H1 (cell line): ENCODE measurements around the gene DENND1A. TPM values are rescaled to one million over a fixed set of nuclear protein-coding genes. Genes with fewer than 3 reads are reported as not detected.

Source experiments
- CTCF ChIA-PET: fragments of 300-600 bp; sonication (Branson Sonifier 250); formaldehyde crosslinking; loops from one replicate; lab custom pipeline; 2021; ENCODE audit not compliant: partially characterized antibody; lab: Charles Lee
- POLR2A ChIA-PET: fragments of 300-600 bp; sonication (Branson Sonifier 250); formaldehyde crosslinking; loops from one replicate; lab custom pipeline; 2021; ENCODE audit warnings: inconsistent platforms; ENCODE audit not compliant: partially characterized antibody; lab: Charles Lee
- DNase-seq, 2 experiments: peaks; one replicate each; pipeline versions ENCODE4 v3.0.0 to v3.0.0-alpha.2; 2010 to 2022; ENCODE audit warnings: low spot score in 2 of 2, low read depth in 1 of 2, mixed read lengths in 1 of 2
- FAIRE-seq: peaks from 2 replicates; lab custom pipeline; 2011; peaks lifted over from hg19 to GRCh38; lab: Jason Lieb, UNC
- H2AFZ ChIP-seq: 2 replicates; pipeline ENCODE4 v1.8.1; 2012; ENCODE audit warnings: low read length, inconsistent platforms
- H2AK5ac ChIP-seq: 2 replicates; pipeline ENCODE4 v1.6.1; 2013; ENCODE audit warnings: low read depth, low read length
- H2BK120ac ChIP-seq: replicated peaks from 2 replicates; pipeline ENCODE3; 2013; ENCODE audit warnings: low read depth, low read length, inconsistent platforms
- H2BK12ac ChIP-seq: 2 replicates; pipeline ENCODE4 v1.6.1; 2013; ENCODE audit warnings: low read depth, low read length
- H2BK15ac ChIP-seq: 2 replicates; pipeline ENCODE4 v1.6.1; 2013; ENCODE audit warnings: low read length
- H2BK20ac ChIP-seq: 2 replicates; pipeline ENCODE4 v1.6.1; 2013; ENCODE audit warnings: low read length
- H2BK5ac ChIP-seq: 2 replicates; pipeline ENCODE4 v1.6.1; 2013; ENCODE audit warnings: low read depth, low read length
- H3K14ac ChIP-seq: 2 replicates; pipeline ENCODE4 v1.6.1; 2013; ENCODE audit warnings: inconsistent platforms; ENCODE audit not compliant: insufficient read length
- H3K18ac ChIP-seq: 2 replicates; pipeline ENCODE4 v1.6.1; 2013; ENCODE audit warnings: low read length; ENCODE audit errors: extremely low read depth
- H3K23ac ChIP-seq: 2 replicates; pipeline ENCODE4 v1.6.1; 2013; ENCODE audit warnings: inconsistent platforms; ENCODE audit not compliant: insufficient read length
- H3K23me2 ChIP-seq: 2 replicates; pipeline ENCODE4 v1.6.1; 2013; ENCODE audit warnings: low read depth, low read length
- H3K27ac ChIP-seq: 2 replicates; pipeline ENCODE4 v1.6.1; 2011; ENCODE audit warnings: low read depth, low read length, inconsistent platforms
- H3K27me3 ChIP-seq, 4 experiments: replicated peaks in 1 of 4; 1 replicate in 1 of 4; 2 replicates in 3 of 4; pipeline versions ENCODE4 v1.6.1 to v1.8.1; 2011 to 2013; ENCODE audit warnings: low read length in 3 of 4, mild to moderate bottlenecking in 3 of 4, inconsistent platforms in 2 of 4, mixed read lengths in 2 of 4, moderate library complexity in 1 of 4; ENCODE audit not compliant: control insufficient read depth in 3 of 4, insufficient read depth in 3 of 4; ENCODE audit errors: extremely low read depth in 1 of 4
- H3K36me3 ChIP-seq, 4 experiments: 2 replicates each; pipeline versions ENCODE4 v1.6.1 to v1.8.1; 2011 to 2013; ENCODE audit warnings: mild to moderate bottlenecking in 4 of 4, low read length in 3 of 4, moderate library complexity in 2 of 4, control low read depth in 1 of 4, inconsistent platforms in 1 of 4; ENCODE audit not compliant: insufficient read depth in 4 of 4, control insufficient read depth in 2 of 4
- H3K4ac ChIP-seq: replicated peaks from 2 replicates; pipeline ENCODE3; 2013; ENCODE audit warnings: low read length, low read depth, mixed read lengths, inconsistent platforms; ENCODE audit not compliant: insufficient read length
- H3K4me1 ChIP-seq, 4 experiments: replicated peaks in 1 of 4; 1 replicate in 1 of 4; 2 replicates in 3 of 4; pipeline versions ENCODE4 v1.6.1 to v1.8.1; 2011 to 2013; ENCODE audit warnings: low read length in 3 of 4, inconsistent platforms in 2 of 4, mixed read lengths in 1 of 4; ENCODE audit not compliant: insufficient read depth in 4 of 4, control insufficient read depth in 3 of 4
- H3K4me2 ChIP-seq, 2 experiments: 2 replicates each; pipeline versions ENCODE4 v1.6.1 to v1.8.1; 2011 to 2013; ENCODE audit warnings: low read depth in 2 of 2, low read length in 2 of 2, control low read depth in 1 of 2, inconsistent platforms in 1 of 2, mild to moderate bottlenecking in 1 of 2; ENCODE audit not compliant: insufficient read depth in 1 of 2
- H3K4me3 ChIP-seq, 4 experiments: fragments of 200-600, 300-600 bp in 1 of 4; sonication (generic), shearing (Covaris generic), sonication (Bioruptor Twin) in 1 of 4; 2 replicates each; pipeline versions ENCODE4 v1.5.1 to v1.8.1; 2011 to 2016; ENCODE audit warnings: low read length in 4 of 4, low read depth in 3 of 4, control low read depth in 2 of 4, inconsistent platforms in 2 of 4, mild to moderate bottlenecking in 2 of 4, mixed read lengths in 1 of 4, moderate library complexity in 1 of 4; ENCODE audit not compliant: insufficient read depth in 2 of 4; ENCODE audit errors: extremely low read depth in 1 of 4
- H3K56ac ChIP-seq: replicated peaks from 2 replicates; pipeline ENCODE3; 2013; ENCODE audit warnings: low read depth, mild to moderate bottlenecking, mixed read lengths, low read length, inconsistent platforms; ENCODE audit not compliant: insufficient read length
- H3K79me1 ChIP-seq: 2 replicates; pipeline ENCODE4 v1.6.1; 2013; ENCODE audit warnings: low read depth, low read length, control low read depth
- H3K79me2 ChIP-seq, 2 experiments: 2 replicates each; pipeline versions ENCODE4 v1.6.1 to v1.8.1; 2012 to 2013; ENCODE audit warnings: low read length in 2 of 2, mild to moderate bottlenecking in 2 of 2, inconsistent platforms in 1 of 2; ENCODE audit not compliant: insufficient read depth in 2 of 2, control insufficient read depth in 1 of 2
- H3K9ac ChIP-seq, 4 experiments: replicated peaks in 1 of 4; 1 replicate in 1 of 4; 2 replicates in 3 of 4; pipeline versions ENCODE4 v1.6.1 to v1.8.1; 2011 to 2013; ENCODE audit warnings: low read depth in 3 of 4, low read length in 3 of 4, control low read depth in 2 of 4, mild to moderate bottlenecking in 2 of 4, moderate library complexity in 2 of 4, inconsistent platforms in 1 of 4; ENCODE audit errors: extremely low read depth in 1 of 4
- H3K9me3 ChIP-seq, 2 experiments: 2 replicates each; pipeline versions ENCODE4 v1.6.1 to v1.8.1; 2012 to 2013; ENCODE audit warnings: mild to moderate bottlenecking in 2 of 2, moderate library complexity in 2 of 2, control low read depth in 1 of 2, inconsistent platforms in 1 of 2, low read depth in 1 of 2, low read length in 1 of 2, mixed read lengths in 1 of 2; ENCODE audit not compliant: insufficient read depth in 2 of 2
- H4K20me1 ChIP-seq, 2 experiments: replicated peaks in 1 of 2; 2 replicates each; pipeline versions ENCODE3 to v1.8.1; 2011 to 2013; ENCODE audit warnings: inconsistent platforms in 2 of 2, low read length in 2 of 2, mild to moderate bottlenecking in 1 of 2; ENCODE audit not compliant: insufficient read depth in 2 of 2, control insufficient read depth in 1 of 2
- H4K5ac ChIP-seq: 2 replicates; pipeline ENCODE4 v1.6.1; 2013; ENCODE audit warnings: low read length, low read depth, mixed read lengths, inconsistent platforms; ENCODE audit not compliant: insufficient read length
- H4K8ac ChIP-seq: 2 replicates; pipeline ENCODE4 v1.8.0; 2013; ENCODE audit warnings: mild to moderate bottlenecking, moderate library complexity, low read length, inconsistent platforms; ENCODE audit not compliant: insufficient read depth; ENCODE audit errors: extremely low read depth
- H4K91ac ChIP-seq: replicated peaks from 2 replicates; pipeline ENCODE3; 2013; ENCODE audit warnings: low read length, mixed read lengths, inconsistent platforms; ENCODE audit not compliant: insufficient read length
- SAP30 ChIP-seq: fragments of 300-600 bp; sonication (generic); IDR thresholded peaks from 2 replicates; pipeline ENCODE4 v1.7.1; 2012; ENCODE audit warnings: low read length, moderate library complexity, mild to moderate bottlenecking, inconsistent platforms; ENCODE audit not compliant: insufficient read depth, insufficient replicate concordance
- SP1 ChIP-seq: IDR thresholded peaks from 2 replicates; pipeline ENCODE4 v1.6.1; 2011; ENCODE audit warnings: low read depth, low read length
- TAF7 ChIP-seq: optimal IDR thresholded peaks from 2 replicates; pipeline ENCODE3; 2011; ENCODE audit warnings: low read depth, mild to moderate bottlenecking, inconsistent platforms, low read length, moderate library complexity, borderline replicate concordance
- ZNF274 ChIP-seq: IDR thresholded peaks from 2 replicates; pipeline ENCODE4 v1.7.0; 2012; ENCODE audit warnings: low read length, borderline replicate concordance; ENCODE audit errors: extremely low read depth
- WGBS, 2 experiments: shearing (Covaris generic) in 1 of 2; methylation state at CpG; one replicate each; pipeline versions ENCODE4 v1.1.6 to v1.1.7; 2013 to 2015; ENCODE audit warnings: low lambda C conversion rate in 2 of 2, mixed read lengths in 2 of 2, inconsistent platforms in 1 of 2, low coverage in 1 of 2, missing lambda C conversion rate in 1 of 2; ENCODE audit not compliant: insufficient replicate concordance in 2 of 2, insufficient coverage in 1 of 2, insufficient read length in 1 of 2; ENCODE audit errors: extremely low coverage in 1 of 2, missing lambda C conversion rate in 1 of 2; 5-methylcytosine and 5-hydroxymethylcytosine counted together
- polyA plus RNA-seq, 7 experiments: library from polyadenylated mRNA; depleted of rRNA in 3 of 7; stranded (reverse) in 5 of 7; unstranded in 2 of 7; fragments of >200 nt in 5 of 7; fragments of 200-250 nt in 2 of 7; gene quantifications; 1 replicate in 5 of 7; 2 replicates in 1 of 7; 4 replicates in 1 of 7; pipeline versions ENCODE4 v1.2.1 to v1.2.3, GENCODE V29; 2011 to 2013; ENCODE audit warnings: missing spikeins in 2 of 7, mixed read lengths in 2 of 7
- total RNA-seq: library from RNA; stranded (reverse); fragmentation: NEBNext Ultra II Directional; extraction: Animal tissue kit (Norgen Biotek cat#: 25700); gene quantifications from 2 replicates; pipeline ENCODE4 v1.2.1, GENCODE V29; 2021

The DENND1A gene
- total and polyA plus RNA-seq, 2 of the 8 experiments (the other 6 are each of a cell fraction or from before 2014, with no cell fraction given): 24.1 to 26.4 TPM

GRCh38 chr9:123926941-123927340, 3.0 kb downstream of the DENND1A start:
- H2BK5ac ChIP-seq: no peak overlapping the region
- TF ChIP-seq ZNF274 (no peak), SP1 (no peak), SAP30 (no peak), TAF7 (no peak)

More at GRCh38 chr9:123926941-123927340, 3.0 kb downstream of the DENND1A start:
- H2BK12ac ChIP-seq: 0 out of 2 replicates have a peak overlapping the region, but pooled peaks have one; percentile 22
- ChIA-PET CTCF (no interaction called here), POLR2A (no interaction called here)
- no peak overlapping the region for H2BK20ac ChIP-seq
- H3K56ac ChIP-seq: no peak overlapping the region
- no peak overlapping the region for H4K91ac ChIP-seq
- FAIRE-seq (no peak), DNase-seq (no peak)
- no peak overlapping the region for H3K23ac ChIP-seq
- H3K79me1 ChIP-seq: peaks cover 4% of the 10 kb centered on the region
- no peak overlapping the region for H2AFZ ChIP-seq
- peak overlapping the region; percentile 39; the same call in 1 of the 2 replicates for H3K18ac ChIP-seq
- no peak overlapping the region for H3K14ac ChIP-seq
- H3K4me2 ChIP-seq: peak overlapping the region in 1 of 2 experiments; percentile 76; a peak in 1 of 4 replicates
- 87% methylated on average over 5 of the region's 5 CpGs; no CpG with 5 or more reads in 1 of the 2 experiments for WGBS, 2 experiments
- no peak overlapping the region for H4K8ac ChIP-seq
- no peak overlapping the region for H3K4ac ChIP-seq
- H4K5ac ChIP-seq: no peak overlapping the region
- peaks cover 6 to 7% of the 10 kb centered on the region in 2 experiments for H4K20me1 ChIP-seq
- H3K4me1 ChIP-seq: peaks cover 16 to 29% (median 27%) of the 10 kb centered on the region in 4 experiments
- 0 out of 2 replicates have a peak overlapping the region, but pooled peaks have one; percentile 32 for H2AK5ac ChIP-seq
- no peak overlapping the region for H3K9ac ChIP-seq
- H3K23me2 ChIP-seq: peaks cover 8% of the 10 kb centered on the region; the same call in 1 of the 2 replicates
- H3K4me3 ChIP-seq: no peak overlapping the region
- H2BK15ac ChIP-seq: 0 out of 2 replicates have a peak overlapping the region, but pooled peaks have one; percentile 19
- 0 out of 4 replicates have a peak, but pooled peaks cover 0 to 4% of the 10 kb centered on the region in 2 experiments for H3K9me3 ChIP-seq
- peaks cover 5 to 65% of the 10 kb centered on the region in 2 experiments; a peak in 2 of 4 replicates for H3K79me2 ChIP-seq
- no peak overlapping the region for H3K27ac ChIP-seq
- H3K36me3 ChIP-seq: no peaks in the 10 kb centered on the region; a peak in 1 of 8 replicates
- H2BK120ac ChIP-seq: no peak overlapping the region
- H3K27me3 ChIP-seq: no peaks in the 10 kb centered on the region
